Gastrocnemius medialis (tissue), 4 donors: ENCODE data around the gene NKRF. TPM values are rescaled to one million over a fixed set of nuclear protein-coding genes. Genes with fewer than 3 reads are reported as not detected.
A peak's percentile ranks its signal among the peaks of the same experiment; 100 is the strongest.

Experiments
- ATAC-seq, 2 donors: fragments of 150-250 bp; one replicate each; pipeline ENCODE4 v1.9.1; 2016
- DNase-seq, 2 donors: peaks; one replicate each; pipeline ENCODE4 v3.0.0-alpha.2; 2019
- H3K27ac ChIP-seq, 4 donors: fragments of 200-600 bp; sonication (generic); 1 replicate in 1 of 4; 2 replicates in 3 of 4; pipeline ENCODE4 v1.5.1; 2016 to 2018; ENCODE audit warnings: mild to moderate bottlenecking in 2 of 4, moderate library complexity in 1 of 4
- H3K27me3 ChIP-seq, 3 donors: fragments of 200-600 bp; sonication (generic) in 2 of 3; 1 replicate in 1 of 3; 2 replicates in 2 of 3; pipeline versions ENCODE4 v1.5.1 to v1.6.0; 2016 to 2019; ENCODE audit warnings: mild to moderate bottlenecking in 1 of 3, moderate library complexity in 1 of 3
- H3K36me3 ChIP-seq, 2 donors: fragments of 200-600 bp; sonication (generic) in 1 of 2; one replicate each; pipeline ENCODE4 v1.5.1; 2017 to 2018
- H3K4me1 ChIP-seq, 2 donors: fragments of 200-600 bp; sonication (generic) in 1 of 2; one replicate each; pipeline ENCODE4 v1.5.1; 2016 to 2017; ENCODE audit warnings: mild to moderate bottlenecking in 2 of 2
- H3K4me3 ChIP-seq, 4 donors: fragments of 200-600 bp; sonication (generic) in 3 of 4; 1 replicate in 1 of 4; 2 replicates in 3 of 4; pipeline ENCODE4 v1.5.1; 2016 to 2019; ENCODE audit warnings: mild to moderate bottlenecking in 2 of 4
- H3K9me3 ChIP-seq, 3 donors: fragments of 200-600 bp; sonication (generic) in 2 of 3; 1 replicate in 1 of 3; 2 replicates in 2 of 3; pipeline ENCODE4 v1.5.1; 2016 to 2019
- CTCF ChIP-seq, 5 experiments: fragments of 450-650 bp in 3 of 5; fragments of 200-600 bp in 2 of 5; sonication (generic) in 2 of 5; IDR thresholded peaks in 4 of 5; conservative IDR thresholded peaks in 1 of 5; 1 replicate in 4 of 5; 2 replicates in 1 of 5; pipeline ENCODE4 v1.5.1; 2016 to 2019; ENCODE audit warnings: antibody characterized with exemption in 5 of 5, mild to moderate bottlenecking in 3 of 5, moderate library complexity in 3 of 5
- POLR2A ChIP-seq, 2 donors: fragments of 450-650 bp; IDR thresholded peaks; one replicate each; pipeline ENCODE4 v1.6.1; 2017; ENCODE audit warnings: antibody characterized with exemption in 2 of 2, mild to moderate bottlenecking in 2 of 2, moderate library complexity in 2 of 2
- in situ Hi-C, 4 donors: fragments of 200-750 bp; cut with MboI; loops; one replicate each; pipeline versions ENCODE4 v1.15.0 to v1.8.0; 2017; ENCODE audit warnings: low sequenced_read_pairs in 4 of 4
- intact Hi-C: fragments of 100-400 bp; cut with DNase I; formaldehyde crosslinking; loops from one replicate; pipeline ENCODE4 v1.15.1; 2023; ENCODE audit warnings: low total_unique reads
- total RNA-seq, 4 donors: library from RNA; depleted of rRNA; stranded (reverse); fragments of >200 nt; gene quantifications; one replicate each; pipeline versions ENCODE4 v1.1.0 to v1.2.3, GENCODE V29; 2016

NKRF gene
- total RNA-seq, 4 donors from 2014 or later: 2.5 to 5.1 (median 4.3) TPM

GRCh38 chrX:119589810-119590209 is 16.4 kb downstream of the NKRF start:
- no peak for DNase-seq
- intact Hi-C loops: no loop called here
- H3K27me3 ChIP-seq: no peaks in the 10 kb centered on the region
- H3K27ac ChIP-seq: no peak overlapping the region
- no peak for ATAC-seq
- no peaks in the 10 kb centered on the region for H3K9me3 ChIP-seq
- in situ Hi-C loops: no loop called here
- TF ChIP-seq POLR2A (IDR thresholded peaks at IDR 0.05): no peak
- no peak for TF ChIP-seq CTCF (IDR thresholded peaks at IDR 0.05 in 4 of 5, conservative IDR thresholded peaks at IDR 0.05 in 1 of 5)
- H3K4me1 ChIP-seq: no peaks in the 10 kb centered on the region
- H3K4me3 ChIP-seq: no peak overlapping the region
- H3K36me3 ChIP-seq: no peaks in the 10 kb centered on the region

GRCh38 chrX:119583431-119584059 is 22.7 kb downstream of the NKRF start:
- H3K27ac ChIP-seq: peak overlapping the region in 2 of 4 donors; percentile 20 to 45
- DNase-seq (no peak), ATAC-seq (no peak)
- no peaks in the 10 kb centered on the region for H3K9me3 ChIP-seq
- no peaks in the 10 kb centered on the region for H3K36me3 ChIP-seq
- peaks cover 9 to 11% of the 10 kb centered on the region in 2 donors for H3K4me1 ChIP-seq
- no peaks in the 10 kb centered on the region for H3K27me3 ChIP-seq
- intact Hi-C loops (no loop called here), in situ Hi-C loops (no loop called here)
- no peak overlapping the region for H3K4me3 ChIP-seq
- TF ChIP-seq CTCF (IDR thresholded peaks at IDR 0.05 in 4 of 5, conservative IDR thresholded peaks at IDR 0.05 in 1 of 5): no peak
- no peak for TF ChIP-seq POLR2A (IDR thresholded peaks at IDR 0.05)

GRCh38 chrX:119579414-119579813 is 26.8 kb downstream of the NKRF start:
- no peak overlapping the region for H3K4me3 ChIP-seq
- H3K36me3 ChIP-seq: no peaks in the 10 kb centered on the region
- ATAC-seq (no peak), DNase-seq (no peak)
- H3K27ac ChIP-seq: no peak overlapping the region
- H3K4me1 ChIP-seq: peaks cover 11 to 16% of the 10 kb centered on the region in 2 donors
- intact Hi-C loops: loop anchor here (10.0 kb wide), 1 partner anchor 295 kb away; the partner anchor contains the start of genes NDUFA1 and RNF113A
- H3K27me3 ChIP-seq: no peaks in the 10 kb centered on the region
- H3K9me3 ChIP-seq: no peaks in the 10 kb centered on the region
- in situ Hi-C loops: no loop called here
- no peak for TF ChIP-seq POLR2A (IDR thresholded peaks at IDR 0.05)

GRCh38 chrX:119574394-119575266 is 31.6 kb downstream of the NKRF start, which contains the start of gene UBE2A:
TSS of gene UBE2A (plus strand) at chrX:119574563. CDS start at chrX:119574712, 149 bp downstream.
- DNase-seq (peak; percentile 82 to 89), ATAC-seq (peak; percentile 88 to 95)
- Histone ChIP-seq H3K36me3 (no peaks in the 10 kb centered on the region), H3K27me3 (no peaks in the 10 kb centered on the region), H3K4me3 (peak within 1 kb of the TSS; percentile 66 to 75 (median 72)), H3K27ac (peak within 1 kb of the TSS; percentile 84 to 96 (median 94)), H3K9me3 (no peaks in the 10 kb centered on the region), H3K4me1 (peaks cover 0 to 7% of the 10 kb centered on the region in 2 donors)
- TF ChIP-seq POLR2A (IDR thresholded peaks at IDR 0.05): peak; percentile 80 to 88
- TF ChIP-seq CTCF (IDR thresholded peaks at IDR 0.05 in 4 of 5, conservative IDR thresholded peaks at IDR 0.05 in 1 of 5): peak in 4 of 5 experiments; percentile 21 to 53 (median 38)
- in situ Hi-C loops (no loop called here), intact Hi-C loops (loop anchor here (1.0 to 10.0 kb wide), 4 partner anchors 9 to 300 kb away; partner anchors contain the start of genes NDUFA1, RNF113A, SLC25A5 and STEEP1)
